Stomach (tissue), 4 donors: Measurements from ENCODE around the gene TXLNG.

Experiments
- POLR2A ChIP-seq, 4 donors: fragments of 450-650 bp; IDR thresholded peaks; one replicate each; pipeline ENCODE4 v1.6.1; 2016; ENCODE audit warnings: antibody characterized with exemption in 4 of 4, control low read depth in 2 of 4, mild to moderate bottlenecking in 1 of 4, moderate library complexity in 1 of 4
- POLR2AphosphoS5 ChIP-seq, 3 donors: sonication (generic); formaldehyde crosslinking; IDR thresholded peaks; one replicate each; pipeline ENCODE4 v1.6.1; 2016; ENCODE audit warnings: antibody characterized with exemption in 3 of 3
- TF ChIP-seq, protein P1 (sequence below), 7 experiments: fragments of 450-650 bp in 4 of 7; fragments of 200-600 bp in 3 of 7; sonication (generic) in 3 of 7; IDR thresholded peaks; one replicate each; pipeline ENCODE4 v1.5.1; 2016 to 2019; ENCODE audit warnings: antibody characterized with exemption in 7 of 7, control low read depth in 2 of 7, mild to moderate bottlenecking in 1 of 7

DNA sequence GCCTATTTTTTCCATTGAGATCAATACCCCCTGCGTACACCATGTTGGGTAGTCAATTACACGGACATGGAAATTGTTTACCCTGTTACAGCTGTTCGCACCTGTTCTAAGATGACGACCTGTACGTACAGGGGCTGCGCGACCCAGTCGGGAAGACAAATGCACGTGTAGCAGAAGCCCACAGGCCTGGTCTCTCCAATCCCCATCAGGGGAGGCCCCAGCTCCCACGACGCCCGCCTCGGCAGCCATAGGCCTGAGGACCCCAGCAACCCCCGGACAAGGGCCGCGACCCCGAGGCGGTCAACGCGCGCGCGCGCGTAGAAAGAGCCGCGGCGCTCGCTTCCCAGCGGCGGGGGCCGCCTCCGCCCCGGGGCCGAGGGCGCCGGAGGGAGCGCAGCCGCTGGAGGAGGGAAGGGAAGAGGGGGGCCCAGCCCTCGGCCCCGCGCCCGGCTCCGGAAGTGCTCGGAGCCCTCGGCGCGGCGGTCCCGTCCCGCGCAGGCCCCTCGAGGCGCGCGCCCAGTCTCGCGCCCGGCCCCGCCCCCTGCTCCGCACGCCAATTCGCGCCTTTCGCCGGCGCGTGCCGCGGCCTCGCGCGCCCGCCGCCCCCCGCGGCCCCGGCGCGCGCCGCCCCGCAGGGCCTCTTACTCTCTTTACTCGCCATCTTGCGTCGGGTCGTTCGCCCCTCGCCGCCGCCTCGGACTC, 83.3 kb downstream of the TXLNG start:
- TF ChIP-seq, protein P1, sequence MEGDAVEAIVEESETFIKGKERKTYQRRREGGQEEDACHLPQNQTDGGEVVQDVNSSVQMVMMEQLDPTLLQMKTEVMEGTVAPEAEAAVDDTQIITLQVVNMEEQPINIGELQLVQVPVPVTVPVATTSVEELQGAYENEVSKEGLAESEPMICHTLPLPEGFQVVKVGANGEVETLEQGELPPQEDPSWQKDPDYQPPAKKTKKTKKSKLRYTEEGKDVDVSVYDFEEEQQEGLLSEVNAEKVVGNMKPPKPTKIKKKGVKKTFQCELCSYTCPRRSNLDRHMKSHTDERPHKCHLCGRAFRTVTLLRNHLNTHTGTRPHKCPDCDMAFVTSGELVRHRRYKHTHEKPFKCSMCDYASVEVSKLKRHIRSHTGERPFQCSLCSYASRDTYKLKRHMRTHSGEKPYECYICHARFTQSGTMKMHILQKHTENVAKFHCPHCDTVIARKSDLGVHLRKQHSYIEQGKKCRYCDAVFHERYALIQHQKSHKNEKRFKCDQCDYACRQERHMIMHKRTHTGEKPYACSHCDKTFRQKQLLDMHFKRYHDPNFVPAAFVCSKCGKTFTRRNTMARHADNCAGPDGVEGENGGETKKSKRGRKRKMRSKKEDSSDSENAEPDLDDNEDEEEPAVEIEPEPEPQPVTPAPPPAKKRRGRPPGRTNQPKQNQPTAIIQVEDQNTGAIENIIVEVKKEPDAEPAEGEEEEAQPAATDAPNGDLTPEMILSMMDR (IDR thresholded peaks at IDR 0.05): no peak
- TF ChIP-seq POLR2A (IDR thresholded peaks at IDR 0.05) (no peak), POLR2AphosphoS5 (IDR thresholded peaks at IDR 0.05) (no peak)
